ENCODE measurements around the gene PIK3CD.
"Not testable (repeated sequence)": the region's sequence is repeated elsewhere in the genome, so short reads cannot be mapped to it uniquely, and the experiment has no call there.

Gene PIK3CD

DNA sequence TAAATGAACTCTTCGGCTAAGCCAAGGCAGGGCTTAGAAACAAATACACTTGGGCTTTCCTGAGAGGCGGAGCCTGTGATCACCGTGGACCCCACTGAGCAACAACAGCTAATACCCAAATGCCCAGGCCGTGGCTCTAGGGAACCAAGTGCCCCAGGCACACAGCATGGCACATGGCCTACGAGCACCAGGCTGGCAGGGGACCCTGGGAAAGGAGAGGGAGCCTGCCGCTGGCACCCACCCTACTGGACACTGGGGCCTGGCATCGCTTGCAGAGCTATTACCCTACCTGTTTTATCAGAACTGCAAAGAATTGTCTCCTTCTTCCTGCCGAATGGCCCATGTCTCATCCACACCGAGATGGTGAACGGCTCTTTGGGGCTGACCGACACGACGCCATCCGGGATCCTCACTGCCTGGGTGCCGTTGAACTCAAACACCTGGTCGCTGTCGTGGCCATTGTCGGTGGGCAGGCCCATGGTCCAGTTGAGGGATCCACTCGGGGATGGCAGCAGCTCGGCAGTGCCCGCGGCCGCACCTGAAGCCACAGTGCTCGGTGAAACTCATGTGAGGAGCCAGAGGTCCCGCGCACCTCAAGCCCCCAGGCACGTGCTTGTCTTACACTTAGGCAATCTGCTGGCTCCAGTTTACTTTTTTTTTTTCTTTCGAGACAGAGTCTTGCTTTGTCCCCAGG is 92.7 kb downstream of the PIK3CD start:
- DNase-seq = no peak

DNA sequence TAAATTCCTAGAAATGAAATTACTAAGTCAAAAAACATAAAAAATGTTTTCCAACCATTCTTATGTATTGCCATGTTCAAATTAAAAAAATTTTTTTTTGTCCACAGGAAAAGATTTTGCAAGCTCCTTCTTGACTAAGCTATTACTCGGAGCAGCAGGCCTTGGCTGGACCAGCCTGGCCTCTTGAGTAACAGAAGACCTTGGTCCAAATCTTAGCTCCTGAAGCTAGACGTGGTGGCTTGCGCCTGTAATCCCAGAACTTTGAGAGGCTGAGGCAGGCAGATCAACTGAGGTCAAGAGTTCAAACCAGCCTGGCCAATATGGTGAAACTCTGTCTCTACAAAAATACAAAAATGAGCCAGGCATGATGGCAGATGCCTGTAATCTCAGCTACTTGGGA is 94.7 kb downstream of the PIK3CD start:
- DNase-seq = no peak

DNA sequence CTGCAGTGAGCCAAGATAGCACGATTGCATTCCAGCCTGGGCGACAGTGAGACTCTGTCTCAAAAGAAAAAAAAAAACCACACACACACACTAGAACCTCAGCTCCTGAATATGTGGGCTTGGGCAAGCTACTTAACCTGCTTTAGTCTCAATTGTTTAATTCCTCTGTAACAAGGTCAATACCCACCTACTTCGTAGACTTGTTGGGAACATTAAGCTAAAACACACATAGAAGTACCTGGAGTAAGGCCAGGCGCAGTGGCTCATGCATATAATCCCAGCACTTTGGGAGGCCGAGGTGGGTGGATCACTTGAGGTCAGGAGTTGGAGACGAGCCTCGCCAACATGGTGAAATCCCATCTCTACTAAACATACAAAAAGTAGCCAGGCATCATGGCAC is 95.1 kb downstream of the PIK3CD start:
- no peak for DNase-seq

DNA sequence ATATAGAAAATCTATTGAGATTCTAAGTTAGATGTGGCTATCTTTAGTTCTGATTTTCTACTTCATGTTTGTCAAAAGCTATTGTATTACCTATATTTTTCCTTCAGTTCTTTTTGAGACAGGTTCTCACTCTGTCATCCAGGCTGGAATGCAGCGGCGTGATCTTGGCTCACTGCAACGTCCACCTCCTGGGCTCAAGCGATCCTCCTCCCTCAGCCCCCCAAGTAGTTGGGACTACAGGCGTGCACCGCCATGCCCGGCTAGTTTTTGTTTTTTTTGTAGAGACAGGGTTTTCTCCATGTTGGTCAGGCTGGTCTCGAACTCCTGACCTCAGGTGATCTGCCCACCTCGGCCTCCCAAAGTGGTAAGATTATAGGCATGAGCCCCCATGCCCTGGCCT is 96.9 kb downstream of the PIK3CD start:
- not testable (repeated sequence) for DNase-seq

DNA sequence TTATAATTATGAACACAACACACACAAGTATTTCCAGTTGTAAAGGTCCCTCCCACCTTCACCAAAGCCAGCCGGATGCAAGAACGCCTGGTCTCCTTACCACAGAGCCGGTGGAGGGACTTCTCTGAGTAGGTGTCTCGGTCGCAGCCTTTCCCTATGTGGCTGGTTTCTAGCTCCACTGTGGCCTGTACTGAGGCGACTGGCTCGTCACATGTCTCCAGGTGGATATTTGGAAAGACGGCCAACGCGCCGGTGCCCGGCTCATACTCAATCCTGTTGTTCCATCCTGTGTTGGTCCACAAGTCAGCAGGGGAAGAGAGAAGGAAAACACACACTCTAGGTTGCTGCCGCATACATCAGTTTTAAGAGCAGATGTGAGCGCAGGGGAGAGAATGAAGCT is 97.8 kb downstream of the PIK3CD start:
- DNase-seq = no peak

DNA sequence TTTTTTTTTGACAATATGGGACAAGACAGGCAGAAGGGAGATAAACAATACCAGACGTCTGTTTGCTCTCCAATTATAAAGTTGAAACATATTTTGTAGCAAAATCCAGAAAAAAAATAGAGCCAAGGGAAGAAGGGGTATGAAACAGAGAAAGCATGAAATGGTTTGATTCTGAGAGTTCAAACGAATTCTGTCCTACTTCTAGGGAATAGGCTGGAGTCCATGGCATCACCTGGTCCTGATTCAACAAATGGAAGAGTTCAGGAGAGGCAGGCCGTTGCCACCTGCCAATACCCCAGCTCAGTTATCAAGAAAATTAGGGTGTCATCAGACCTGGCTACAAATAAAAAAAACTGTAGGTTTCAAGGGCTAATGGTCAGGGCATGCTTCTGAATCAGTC is 100.4 kb downstream of the PIK3CD start:
- no peak for DNase-seq

DNA sequence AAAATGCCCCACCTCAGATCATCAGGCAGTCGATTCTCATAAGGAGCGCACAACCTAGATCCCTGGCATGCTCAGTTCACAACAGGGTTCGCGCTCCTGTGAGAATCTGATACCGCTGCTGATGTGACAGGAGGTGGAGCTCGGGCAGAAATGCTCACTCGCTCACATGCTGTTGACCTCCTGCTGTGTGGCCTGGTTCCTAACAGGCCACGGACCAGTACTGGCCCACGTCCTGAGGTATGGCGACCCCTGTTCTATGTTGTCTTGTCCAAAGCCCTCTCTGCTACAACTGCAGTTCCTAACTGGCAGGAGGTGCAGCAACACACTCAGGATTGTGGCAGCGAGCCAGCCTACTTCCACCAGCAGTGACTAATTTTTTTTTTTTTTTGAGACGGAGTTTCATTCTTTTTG is 101.6 kb downstream of the PIK3CD start:
- no peak for DNase-seq

DNA sequence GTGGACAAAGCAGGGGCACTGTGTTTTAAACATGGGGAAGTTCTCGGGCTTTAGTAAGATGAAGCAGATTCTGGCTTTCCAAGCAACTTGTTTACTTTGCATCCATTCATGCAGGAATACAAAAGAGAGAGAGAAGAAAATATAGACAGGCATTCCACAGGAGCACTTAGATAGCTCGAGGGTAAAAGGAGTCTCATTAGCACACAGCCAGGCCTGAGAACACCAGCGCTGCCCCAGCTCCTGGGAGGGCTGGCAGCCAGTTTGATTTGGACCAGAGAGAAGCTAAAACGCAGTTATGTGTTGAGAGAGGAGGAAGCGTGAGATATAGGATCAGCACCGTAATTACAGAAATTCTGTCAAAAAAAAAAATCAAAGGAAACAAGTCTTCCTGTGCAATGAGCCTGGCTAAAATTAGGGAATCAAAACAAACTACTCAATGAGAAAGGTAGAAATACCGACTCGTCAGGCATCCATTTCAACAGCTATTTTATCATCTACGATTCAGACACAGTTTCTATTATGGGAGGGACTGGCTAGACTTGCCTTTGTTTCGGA is 104.0 kb downstream of the PIK3CD start:
- no peak for DNase-seq

DNA sequence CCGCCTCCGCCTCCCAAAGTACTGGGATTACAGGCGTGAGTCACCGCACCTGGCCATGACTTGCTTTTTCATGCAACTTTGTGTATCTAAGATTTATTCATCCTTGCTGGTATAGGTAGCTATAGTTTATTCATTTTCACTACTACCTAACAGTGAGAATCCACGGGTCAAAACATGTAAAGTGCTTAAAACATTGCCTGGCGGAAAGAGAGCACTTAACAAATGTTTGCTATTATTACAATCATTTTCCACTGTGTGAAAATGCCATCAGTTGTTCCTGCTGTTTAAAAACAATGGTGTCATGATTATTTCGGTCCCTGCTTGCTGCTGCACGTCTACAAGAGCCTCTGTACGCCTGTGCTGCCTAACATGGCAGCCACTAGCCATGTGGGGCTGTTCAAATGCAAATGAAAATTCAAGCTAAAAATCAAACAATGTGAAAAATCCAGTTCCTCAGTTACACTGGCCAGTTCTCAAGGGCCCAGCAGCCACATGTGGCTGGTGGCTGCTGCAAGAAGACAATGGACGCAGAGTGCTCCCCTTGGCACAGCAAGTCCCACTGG is 107.1 kb downstream of the PIK3CD start:
- peak in 1 of 2 donors; percentile 36 for DNase-seq

DNA sequence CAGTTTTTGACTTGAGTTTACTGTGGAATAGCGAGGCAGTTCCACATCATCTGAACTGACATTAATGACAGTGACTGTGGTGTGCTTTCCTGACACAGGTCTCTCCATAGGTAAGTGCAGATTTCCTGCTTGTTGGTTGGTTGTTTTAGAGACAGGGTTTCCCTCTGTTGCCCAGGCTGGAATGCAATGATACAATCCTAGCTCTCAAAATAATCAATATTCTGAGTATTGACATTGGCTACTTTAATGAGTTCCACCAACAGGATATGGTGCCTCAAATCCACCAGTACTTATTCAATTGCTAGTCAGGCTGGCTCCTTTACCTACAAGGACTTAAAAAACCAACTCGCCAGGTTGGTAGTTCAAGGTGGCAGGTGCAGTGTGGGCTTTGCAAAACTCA is 108.4 kb downstream of the PIK3CD start:
- no peak for DNase-seq

DNA sequence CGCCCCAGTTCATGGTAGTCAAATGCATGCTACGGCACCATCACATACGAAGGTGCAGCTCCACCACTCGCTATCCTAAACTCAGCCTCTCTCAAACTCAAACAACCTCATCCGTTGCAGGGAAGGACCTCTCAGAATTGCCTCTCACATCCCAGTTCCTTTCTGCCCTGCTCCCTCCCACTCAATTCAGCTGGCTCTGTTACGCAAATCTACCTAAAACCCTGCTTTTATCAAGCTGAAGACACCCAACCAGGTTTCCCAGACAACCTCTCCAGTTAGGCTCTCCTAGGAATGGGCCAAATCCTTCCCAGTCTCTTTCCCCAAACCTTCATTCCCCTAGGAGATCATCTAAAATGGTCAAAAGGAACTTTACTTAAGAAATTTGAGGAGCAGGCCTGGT is 109.3 kb downstream of the PIK3CD start:
- DNase-seq = no peak

DNA sequence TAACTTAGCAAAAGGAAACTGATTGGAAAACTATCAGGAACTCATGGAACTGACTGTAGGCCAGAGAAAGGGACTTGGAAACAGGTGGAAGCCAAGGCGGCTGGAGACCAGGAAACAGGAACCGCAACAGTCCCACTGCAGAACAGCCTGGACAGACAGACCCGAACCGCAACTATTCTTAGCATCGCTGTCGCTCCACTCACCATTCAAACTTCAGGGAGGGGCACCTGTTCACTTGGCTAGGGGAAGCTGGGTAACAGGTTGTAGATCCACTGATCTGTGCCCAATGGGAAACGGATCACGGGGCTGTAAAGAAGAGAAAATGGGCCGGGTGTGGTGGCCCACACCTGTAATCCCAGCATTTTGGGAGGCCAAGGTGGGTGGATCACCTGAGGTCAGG is 110.3 kb downstream of the PIK3CD start:
- DNase-seq = no peak

DNA sequence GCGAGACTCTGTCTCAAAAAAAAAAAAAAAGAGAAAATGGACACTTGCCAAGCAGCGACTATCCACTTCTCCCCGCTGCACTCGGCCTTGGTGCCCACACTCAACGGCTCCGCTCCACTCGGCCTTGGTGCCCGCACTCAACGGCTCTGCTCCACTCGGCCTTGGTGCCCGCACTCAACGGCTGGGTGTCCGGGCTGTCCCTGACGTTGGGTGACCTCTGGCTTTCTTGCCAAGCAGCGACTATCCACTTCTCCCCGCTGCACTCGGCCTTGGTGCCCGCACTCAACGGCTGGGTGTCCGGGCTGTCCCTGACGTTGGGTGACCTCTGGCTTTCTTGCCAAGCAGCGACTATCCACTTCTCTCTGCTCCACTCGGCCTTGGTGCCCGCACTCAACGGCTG is 110.9 kb downstream of the PIK3CD start:
- not testable (repeated sequence) for DNase-seq

DNA sequence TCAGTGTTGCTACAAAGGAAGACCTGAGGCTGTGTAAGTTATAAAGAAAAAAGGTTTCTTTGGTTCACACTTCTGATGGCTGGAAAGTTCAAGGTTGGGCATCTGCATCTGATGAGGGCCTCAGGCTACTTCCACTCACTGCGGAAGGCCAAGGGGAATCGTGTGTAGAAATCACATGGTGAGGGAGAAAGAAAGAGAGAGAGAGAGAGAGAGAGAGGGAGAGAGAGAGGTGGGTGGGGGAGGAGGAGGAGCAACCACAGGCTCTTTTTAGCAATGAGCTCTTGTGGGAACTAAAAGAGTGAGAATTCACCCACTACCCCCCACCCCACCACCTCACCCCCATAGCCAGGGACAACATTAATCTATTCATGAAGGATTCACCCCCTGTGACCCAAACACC is 112.4 kb downstream of the PIK3CD start:
- no peak for DNase-seq

DNA sequence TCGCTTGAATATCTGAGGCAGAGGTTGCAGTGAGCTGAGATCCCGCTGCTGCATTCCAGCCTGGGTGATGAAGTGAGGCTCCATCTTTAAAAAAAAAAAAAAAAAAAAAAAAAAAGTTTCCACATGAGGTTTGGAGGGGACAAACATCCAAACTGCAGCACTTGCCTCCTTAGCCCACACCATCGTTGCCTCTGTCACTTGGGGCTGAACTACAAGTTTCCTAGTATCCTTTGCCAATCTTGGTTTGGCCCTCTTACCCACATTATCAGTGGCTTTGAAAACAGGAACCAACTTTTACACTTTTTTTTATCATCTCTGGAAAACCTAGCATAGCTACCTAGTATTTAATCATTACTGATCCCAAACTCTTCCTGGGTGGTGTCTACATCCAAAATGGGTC is 113.0 kb downstream of the PIK3CD start:
- DNase-seq = no peak

DNA sequence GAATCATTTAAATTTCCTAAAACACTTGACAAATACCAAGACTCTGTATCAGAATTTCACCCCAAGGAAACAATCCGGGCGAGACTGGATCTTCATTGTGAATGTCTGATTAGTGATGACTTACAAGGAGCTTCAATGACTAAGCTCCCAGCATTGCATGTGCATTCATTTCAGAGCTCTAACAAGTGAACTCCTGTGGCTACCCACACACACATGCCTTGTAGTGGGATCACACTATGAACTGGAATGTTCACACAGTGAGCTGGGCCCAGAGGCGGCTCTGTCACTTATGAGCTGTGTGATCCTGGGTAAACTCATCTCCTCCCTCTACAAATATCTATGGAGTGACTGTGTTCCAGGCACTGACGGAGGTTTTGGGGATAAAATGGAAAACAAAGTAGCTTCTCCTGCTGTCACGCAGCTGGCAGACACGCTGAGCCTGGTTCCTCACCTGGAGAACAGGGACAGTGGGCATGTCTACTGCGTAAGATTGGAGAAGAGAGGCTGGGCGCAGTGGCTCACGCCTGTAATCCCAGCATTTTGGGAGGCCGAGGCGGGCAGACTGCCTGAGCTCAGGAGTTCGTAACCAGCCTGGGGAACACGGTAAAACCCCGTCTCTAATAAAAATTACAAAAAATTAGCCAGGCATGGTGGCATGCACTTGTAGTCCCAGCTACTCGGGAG is 115.4 kb downstream of the PIK3CD start:
- no peak for DNase-seq

DNA sequence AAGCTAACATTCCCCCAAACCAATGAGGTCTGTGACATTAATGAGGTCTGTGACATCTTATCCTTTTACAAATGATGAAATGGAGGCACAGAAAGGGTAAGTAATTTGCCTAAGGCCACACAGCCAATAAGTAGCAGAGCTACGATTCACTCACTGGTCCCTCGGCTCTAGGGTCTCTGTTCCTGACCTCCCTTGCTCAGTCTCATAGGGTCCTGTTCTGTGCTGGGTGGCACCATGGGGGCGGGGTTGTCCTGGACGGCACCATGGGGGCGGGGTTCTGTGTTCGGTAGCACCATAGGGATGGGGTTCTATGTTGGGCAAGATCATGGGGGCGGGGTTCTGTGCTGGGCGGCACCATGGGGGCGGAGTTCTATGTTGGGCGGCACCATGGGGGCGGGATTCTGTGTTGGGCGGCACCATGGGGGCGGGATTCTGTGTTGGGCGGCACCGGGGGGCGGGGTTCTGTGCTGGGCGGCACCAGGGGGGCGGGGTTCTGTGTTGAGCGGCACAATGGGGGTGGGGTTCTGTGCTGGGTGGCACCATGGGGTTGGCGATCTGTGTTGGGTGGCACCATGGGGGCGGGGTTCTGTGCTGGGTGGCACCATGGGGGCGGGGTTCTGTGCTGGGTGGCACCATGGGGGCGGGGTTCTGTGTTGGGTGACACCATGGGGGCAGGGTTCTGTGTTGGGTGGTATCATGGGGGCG is 116.6 kb downstream of the PIK3CD start:
- no peak for DNase-seq

DNA sequence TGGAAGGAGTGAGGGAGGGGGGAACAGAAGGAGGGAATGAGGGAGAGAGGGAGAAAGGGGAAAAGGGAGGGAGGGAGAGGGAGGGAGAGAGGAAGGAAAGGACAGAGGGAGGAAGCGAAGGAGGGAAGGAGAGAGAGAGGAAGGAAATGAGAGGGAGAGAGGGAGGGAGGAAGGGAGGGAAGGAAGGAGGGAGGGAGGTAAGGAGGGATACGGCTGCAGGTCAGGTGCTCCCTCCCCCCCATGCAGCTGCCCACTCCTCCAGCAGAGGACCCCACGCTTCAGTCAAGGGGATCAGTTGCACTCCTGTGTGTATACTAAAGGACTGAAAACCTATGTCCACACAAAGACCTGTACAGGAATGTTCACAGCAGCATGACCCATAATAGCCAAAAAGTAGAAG is 117.5 kb downstream of the PIK3CD start:
- DNase-seq = no peak

DNA sequence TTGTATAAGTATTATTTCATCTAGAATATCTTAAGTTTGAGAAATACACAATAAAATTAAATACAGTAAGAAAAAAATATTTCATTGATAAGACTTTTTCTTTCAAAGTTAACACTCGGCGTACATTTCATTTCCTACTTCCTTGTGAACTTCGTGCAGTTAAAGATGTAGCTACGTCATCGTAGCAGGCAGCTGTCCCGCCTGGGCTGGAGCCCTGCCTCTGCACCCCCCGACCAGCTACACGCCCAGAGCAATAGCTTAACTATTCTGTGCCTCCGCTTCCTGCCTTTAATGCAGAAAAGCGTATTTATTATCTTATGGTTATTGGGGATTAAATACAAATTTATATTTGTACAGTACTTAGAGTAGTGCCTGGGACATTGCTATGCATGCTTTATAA is 118.8 kb downstream of the PIK3CD start:
- DNase-seq = no peak

DNA sequence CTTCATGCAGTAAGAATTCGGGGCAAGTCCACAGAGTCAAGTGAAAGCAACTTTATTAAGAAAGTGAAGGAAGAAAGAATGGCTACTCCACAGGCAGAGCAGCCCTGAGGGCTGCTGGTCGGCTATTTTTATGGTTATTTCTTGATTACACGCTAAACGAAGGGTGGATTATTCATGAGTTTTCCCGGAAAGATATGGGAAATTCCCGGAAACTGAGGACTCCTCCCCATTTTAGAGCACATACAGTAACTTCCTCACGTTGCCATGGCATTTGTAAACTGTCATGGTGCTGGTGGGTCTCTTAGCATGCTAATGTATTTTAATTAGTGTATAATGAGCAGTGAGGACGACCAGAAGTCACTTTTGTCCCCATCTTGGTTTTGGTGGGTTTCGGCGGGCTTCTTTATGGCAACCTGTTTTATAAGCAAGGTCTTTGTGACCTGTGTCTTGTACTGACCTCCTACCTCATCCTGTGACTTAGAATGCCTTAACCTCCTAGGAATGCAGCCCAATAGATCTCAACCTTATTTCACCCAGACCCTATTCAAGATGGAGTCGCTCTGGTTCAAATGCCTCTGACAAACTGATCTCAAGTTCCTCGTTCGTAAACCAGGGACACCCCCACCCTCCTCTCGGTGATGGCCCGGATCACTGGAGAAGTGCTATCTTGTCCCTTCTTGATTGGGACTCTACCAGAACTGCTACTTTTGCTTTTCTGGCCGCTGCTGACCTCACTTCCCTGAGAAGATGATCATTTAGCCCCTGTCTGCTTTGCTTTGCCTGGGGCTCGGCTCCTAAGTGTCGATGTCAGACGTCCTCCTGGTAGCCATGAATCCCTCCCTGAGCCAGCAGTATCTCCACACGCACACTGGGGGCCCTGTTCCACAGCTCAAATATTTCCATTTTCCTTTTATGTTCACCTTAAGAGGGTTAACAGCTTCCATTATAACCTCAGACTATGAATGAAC is 123.5 kb downstream of the PIK3CD start:
- no peak for DNase-seq

DNA sequence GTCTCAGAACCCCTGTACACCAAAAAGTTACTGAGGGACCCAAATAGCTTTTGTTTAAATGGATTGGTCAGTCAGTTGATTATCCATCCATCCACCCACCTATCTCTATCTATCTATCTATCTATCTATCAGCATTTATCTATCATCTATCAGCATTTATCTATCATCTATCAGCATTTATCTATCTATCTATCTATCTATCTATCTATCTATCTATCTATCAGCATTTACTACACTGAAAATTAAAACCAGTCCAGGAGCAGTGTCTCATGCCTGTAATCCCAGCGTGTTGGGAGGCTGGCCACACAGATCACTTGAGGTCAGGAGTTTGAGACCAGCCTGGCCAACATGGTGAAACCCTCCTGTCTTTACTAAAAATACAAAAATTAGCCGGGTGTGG is 125.2 kb downstream of the PIK3CD start:
- no peak for DNase-seq
